ENCODE measurements around the gene ATF6. TPM values are rescaled to one million over a fixed set of nuclear protein-coding genes. Genes with fewer than 3 reads are reported as not detected.

The ATF6 gene
- total RNA-seq, 2 donors from 2014 or later: 17.9 to 19.9 TPM

DNA sequence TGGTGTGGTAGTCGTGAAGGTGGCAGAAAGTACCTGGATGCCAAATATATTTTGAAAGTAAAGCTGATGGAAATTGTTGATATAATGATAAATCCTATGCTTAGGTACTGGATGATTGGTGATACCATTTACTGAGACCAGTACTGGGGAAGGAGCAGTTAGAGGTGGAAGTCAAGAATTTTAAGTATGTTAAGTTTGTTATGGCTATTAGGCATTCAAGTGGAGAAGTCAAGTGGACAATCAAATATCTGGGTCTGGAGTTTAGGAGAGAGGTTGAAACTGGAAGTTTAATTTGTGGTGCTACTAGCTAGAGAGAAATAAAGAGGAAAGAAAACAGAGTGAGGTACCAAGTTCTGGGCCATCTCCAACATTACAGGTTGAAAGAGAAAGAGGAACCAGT is 89.1 kb downstream of the ATF6 start:
- Histone ChIP-seq H3K27me3 (no peaks in the 10 kb centered on the region), H3K27ac (no peak overlapping the region), H3K9me3 (no peaks in the 10 kb centered on the region), H3K4me1 (no peaks in the 10 kb centered on the region), H3K36me3 (peaks cover 26% of the 10 kb centered on the region), H3K4me3 (no peak overlapping the region)
- DNase-seq (ENCODE audit: low spot score): no peak
- TF ChIP-seq, protein P1, sequence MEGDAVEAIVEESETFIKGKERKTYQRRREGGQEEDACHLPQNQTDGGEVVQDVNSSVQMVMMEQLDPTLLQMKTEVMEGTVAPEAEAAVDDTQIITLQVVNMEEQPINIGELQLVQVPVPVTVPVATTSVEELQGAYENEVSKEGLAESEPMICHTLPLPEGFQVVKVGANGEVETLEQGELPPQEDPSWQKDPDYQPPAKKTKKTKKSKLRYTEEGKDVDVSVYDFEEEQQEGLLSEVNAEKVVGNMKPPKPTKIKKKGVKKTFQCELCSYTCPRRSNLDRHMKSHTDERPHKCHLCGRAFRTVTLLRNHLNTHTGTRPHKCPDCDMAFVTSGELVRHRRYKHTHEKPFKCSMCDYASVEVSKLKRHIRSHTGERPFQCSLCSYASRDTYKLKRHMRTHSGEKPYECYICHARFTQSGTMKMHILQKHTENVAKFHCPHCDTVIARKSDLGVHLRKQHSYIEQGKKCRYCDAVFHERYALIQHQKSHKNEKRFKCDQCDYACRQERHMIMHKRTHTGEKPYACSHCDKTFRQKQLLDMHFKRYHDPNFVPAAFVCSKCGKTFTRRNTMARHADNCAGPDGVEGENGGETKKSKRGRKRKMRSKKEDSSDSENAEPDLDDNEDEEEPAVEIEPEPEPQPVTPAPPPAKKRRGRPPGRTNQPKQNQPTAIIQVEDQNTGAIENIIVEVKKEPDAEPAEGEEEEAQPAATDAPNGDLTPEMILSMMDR (IDR thresholded peaks at IDR 0.05): no peak

- TF ChIP-seq, protein P1 (IDR thresholded peaks at IDR 0.05): no peak
- no peak for DNase-seq (ENCODE audit: low spot score)
- H3K4me3 ChIP-seq: no peak overlapping the region
- no peaks in the 10 kb centered on the region for H3K4me1 ChIP-seq
- H3K9me3 ChIP-seq: no peaks in the 10 kb centered on the region
- no peak overlapping the region for H3K27ac ChIP-seq
- no peaks in the 10 kb centered on the region for H3K27me3 ChIP-seq
- H3K36me3 ChIP-seq: peaks cover 21% of the 10 kb centered on the region
Measured at GRCh38 chr1:161858271-161858670, 92.2 kb downstream of the ATF6 start.

- Histone ChIP-seq H3K4me3 (no peak overlapping the region), H3K4me1 (no peaks in the 10 kb centered on the region), H3K36me3 (peaks cover 19% of the 10 kb centered on the region), H3K27ac (no peak overlapping the region), H3K27me3 (no peaks in the 10 kb centered on the region), H3K9me3 (no peaks in the 10 kb centered on the region)
- TF ChIP-seq, protein P1 (IDR thresholded peaks at IDR 0.05): no peak
- DNase-seq (ENCODE audit: low spot score): no peak
Measured at GRCh38 chr1:161863549-161863948, 97.4 kb downstream of the ATF6 start.

GRCh38 chr1:161864577-161864976 is 98.5 kb downstream of the ATF6 start:
- Histone ChIP-seq H3K4me3 (no peak overlapping the region), H3K9me3 (no peaks in the 10 kb centered on the region), H3K4me1 (no peaks in the 10 kb centered on the region), H3K27me3 (no peaks in the 10 kb centered on the region), H3K36me3 (peaks cover 19% of the 10 kb centered on the region), H3K27ac (no peak overlapping the region)
- TF ChIP-seq, protein P1 (IDR thresholded peaks at IDR 0.05): peak in 1 of 2 donors; percentile 61
- DNase-seq (ENCODE audit: low spot score): no peak

DNA sequence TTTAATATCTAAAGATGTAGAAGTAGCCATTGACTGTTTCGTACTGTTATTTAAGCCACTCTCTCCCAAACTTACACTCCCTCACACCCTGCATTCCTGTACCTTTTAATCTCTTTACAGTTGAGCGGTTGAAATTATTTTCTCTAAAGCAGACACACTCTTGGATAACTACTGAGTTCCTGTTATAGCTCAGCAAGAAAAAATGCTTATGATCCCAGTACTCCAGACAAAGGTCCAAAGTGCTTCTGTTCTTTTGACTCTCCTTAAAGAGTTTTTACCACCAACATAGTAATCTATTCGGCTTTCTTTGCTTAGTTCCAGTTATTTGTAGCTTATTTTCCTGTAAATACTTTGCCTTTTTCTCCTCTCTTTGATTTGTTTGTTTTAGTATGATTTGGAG is 100.1 kb downstream of the ATF6 start:
- TF ChIP-seq, protein P1 (IDR thresholded peaks at IDR 0.05): no peak
- H3K36me3 ChIP-seq: peaks cover 19% of the 10 kb centered on the region

DNA sequence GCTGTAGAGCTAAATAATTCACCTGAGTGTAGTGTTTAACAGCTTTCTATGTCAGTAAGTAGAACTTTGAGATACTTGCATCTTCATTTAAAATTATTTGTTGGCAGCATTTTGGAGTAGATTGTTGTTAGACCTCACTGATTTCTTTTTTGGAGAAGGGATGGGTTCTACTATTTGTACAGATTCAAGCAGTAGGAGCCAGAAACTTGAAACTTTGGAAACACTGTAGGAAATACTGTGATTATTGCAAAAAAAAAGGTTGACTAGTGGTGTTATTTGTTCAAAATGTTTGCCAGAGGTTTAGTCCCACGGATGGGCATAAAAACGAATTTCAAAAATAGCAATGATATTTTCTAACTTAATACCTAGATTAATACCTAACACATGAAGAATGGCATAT is 102.7 kb downstream of the ATF6 start:
- DNase-seq (ENCODE audit: low spot score): no peak

More for the DNA sequence above, 100.1 kb downstream of the ATF6 start:
- DNase-seq (ENCODE audit: low spot score): no peak
- Histone ChIP-seq H3K4me1 (no peaks in the 10 kb centered on the region), H3K27me3 (no peaks in the 10 kb centered on the region), H3K4me3 (no peak overlapping the region), H3K27ac (no peak overlapping the region), H3K9me3 (no peaks in the 10 kb centered on the region)

More for the DNA sequence above, 102.7 kb downstream of the ATF6 start:
- no peak overlapping the region for H3K4me3 ChIP-seq
- peaks cover 4% of the 10 kb centered on the region for H3K36me3 ChIP-seq
- H3K27me3 ChIP-seq: no peaks in the 10 kb centered on the region
- TF ChIP-seq, protein P1 (IDR thresholded peaks at IDR 0.05): no peak
- H3K9me3 ChIP-seq: no peaks in the 10 kb centered on the region
- no peaks in the 10 kb centered on the region for H3K4me1 ChIP-seq
- H3K27ac ChIP-seq: no peak overlapping the region

All from right atrium auricular region (tissue), 2 donors.